GM19397 (cell line): ENCODE data around the gene APOBEC3H.

Experiments
- ATAC-seq: cut with Tn5 transposase; IDR thresholded peaks from one replicate; pipeline ENCODE4 v1.9.1; 2021; ENCODE audit warnings: mild to moderate bottlenecking, moderate library complexity; ENCODE audit not compliant: unreplicated experiment

The APOBEC3H gene

GRCh38 chr22:39133871-39134270 lies 36.8 kb downstream of the APOBEC3H start:
- ATAC-seq = no peak

GRCh38 chr22:39134366-39135091 lies 37.5 kb downstream of the APOBEC3H start:
- no peak for ATAC-seq

- ATAC-seq = no peak
These were observed 38.2 kb downstream of the APOBEC3H start for GRCh38 chr22:39135092-39135896.

- no peak for ATAC-seq
These were observed 39.3 kb downstream of the APOBEC3H start for GRCh38 chr22:39136317-39136716.

DNA sequence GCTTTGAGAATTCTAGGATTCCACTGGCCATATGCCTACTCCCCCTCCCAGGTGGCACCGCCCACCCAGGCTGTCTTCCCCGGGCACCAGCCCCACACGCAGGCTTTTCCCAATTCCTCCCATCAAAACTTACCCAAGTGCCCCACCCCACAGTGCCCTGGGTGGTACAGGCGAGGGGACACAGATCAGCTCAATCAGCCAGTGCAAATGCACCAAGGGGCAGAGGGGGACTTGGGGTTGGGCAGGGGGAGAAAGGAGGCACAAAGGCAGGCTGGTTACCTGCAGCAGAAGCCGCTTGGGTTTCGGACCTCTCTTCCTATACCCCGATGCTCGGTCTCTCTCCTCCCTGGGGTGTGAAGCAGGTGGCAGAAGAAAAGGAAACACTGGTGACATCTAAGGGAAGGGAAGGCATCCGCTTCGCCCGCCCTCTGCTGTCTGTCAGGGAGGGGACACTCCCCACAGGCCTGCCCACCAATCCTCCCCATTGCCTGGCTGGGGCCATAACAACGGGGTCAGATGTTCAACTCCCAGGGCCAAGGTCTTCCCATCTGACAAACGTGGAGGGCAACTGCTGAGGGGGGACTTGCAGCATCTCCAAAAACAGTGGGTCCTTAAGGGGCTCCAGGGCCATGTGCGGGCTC lies 41.4 kb downstream of the APOBEC3H start:
- ATAC-seq = no peak

DNA sequence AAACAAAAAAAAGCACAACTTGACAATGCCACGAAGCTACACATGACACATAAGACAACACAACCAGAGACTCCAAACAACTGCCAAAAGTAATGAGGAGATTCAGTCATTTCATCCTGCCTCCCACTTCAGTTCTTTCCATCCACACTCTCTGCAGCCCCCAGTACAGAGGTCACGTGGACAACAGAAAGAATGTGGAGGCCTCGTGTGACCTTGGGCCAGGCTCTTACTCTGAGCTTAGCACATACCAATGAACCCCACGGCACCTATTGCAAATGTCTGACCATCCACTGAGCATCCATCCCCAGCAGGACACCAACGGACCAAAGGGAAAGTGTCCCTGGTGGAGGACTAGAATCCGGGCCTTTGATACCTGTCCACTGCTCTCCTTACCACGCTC lies 42.9 kb downstream of the APOBEC3H start:
- no peak for ATAC-seq

- no peak for ATAC-seq
These were observed 45.1 kb downstream of the APOBEC3H start for GRCh38 chr22:39142088-39142680.

GRCh38 chr22:39144101-39144767 lies 47.2 kb downstream of the APOBEC3H start:
- no peak for ATAC-seq

GRCh38 chr22:39146256-39147101 lies 49.4 kb downstream of the APOBEC3H start:
- no peak for ATAC-seq

DNA sequence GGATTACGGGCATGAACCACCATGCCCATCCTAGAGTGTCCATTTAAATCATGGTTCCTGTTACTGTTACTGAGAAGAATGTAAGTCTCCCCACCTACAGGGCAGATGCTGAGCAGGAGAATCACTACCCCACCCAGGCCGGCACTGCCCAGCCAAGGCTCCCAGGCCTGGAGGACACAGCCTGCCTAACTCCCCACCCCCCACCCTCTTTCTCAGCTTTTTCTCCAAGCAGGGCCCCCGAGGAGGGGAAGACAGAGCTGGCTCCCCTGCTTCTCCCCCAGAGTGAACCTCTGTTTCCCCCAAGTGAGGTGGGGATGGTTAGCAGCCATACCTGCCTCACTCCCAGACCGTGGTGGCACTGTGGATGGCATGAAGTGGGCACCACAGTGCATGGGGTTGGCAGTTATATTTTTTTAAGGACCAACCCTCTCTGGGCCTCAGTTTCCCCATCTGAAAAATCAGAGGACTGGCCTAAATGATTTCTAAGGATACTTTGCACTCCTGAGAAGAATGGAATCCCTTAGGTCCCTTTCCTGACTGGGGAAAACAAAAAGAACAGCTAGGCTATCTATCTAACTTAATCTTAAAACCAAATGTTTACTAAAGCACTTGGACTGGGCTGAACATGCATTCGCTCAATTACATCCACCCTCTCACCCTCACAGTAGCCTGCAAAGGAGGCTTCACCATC lies 50.4 kb downstream of the APOBEC3H start:
- ATAC-seq = no peak

DNA sequence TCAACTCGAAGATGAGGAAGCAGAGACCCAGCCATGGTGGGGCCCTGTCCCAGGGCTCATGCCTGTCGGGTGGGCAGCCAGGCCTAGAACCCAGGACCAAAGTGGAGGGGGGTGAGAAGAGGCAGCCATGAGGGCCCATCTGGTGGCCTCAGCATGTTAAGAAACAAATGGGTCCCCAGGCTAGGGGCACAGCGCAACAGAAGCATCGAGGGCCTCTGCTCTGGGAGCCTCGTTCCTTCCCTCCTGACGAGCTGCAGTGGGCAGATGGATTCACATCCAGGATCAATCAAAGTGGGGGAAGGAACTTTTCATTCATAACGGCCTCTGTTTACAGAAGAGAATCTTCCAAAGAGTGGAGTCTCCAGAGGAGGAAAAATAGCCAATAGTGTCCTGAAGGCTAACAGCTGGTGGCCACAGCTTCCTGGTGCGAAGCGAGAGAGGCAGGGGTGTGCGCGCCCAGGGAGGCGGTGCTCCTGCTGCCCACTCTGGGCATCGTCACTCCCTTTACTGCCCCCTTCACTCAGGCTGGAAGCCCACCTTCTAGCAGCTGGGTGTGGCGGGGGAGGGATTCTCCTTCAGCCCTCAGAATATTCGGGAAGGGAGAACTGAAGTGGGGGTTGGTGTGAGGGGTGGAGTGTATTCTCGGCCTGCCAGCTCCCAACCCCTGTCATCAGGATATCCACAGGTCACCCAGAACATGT lies 51.1 kb downstream of the APOBEC3H start:
- no peak for ATAC-seq

- no peak for ATAC-seq
These were observed 51.9 kb downstream of the APOBEC3H start for GRCh38 chr22:39148727-39149535.

DNA sequence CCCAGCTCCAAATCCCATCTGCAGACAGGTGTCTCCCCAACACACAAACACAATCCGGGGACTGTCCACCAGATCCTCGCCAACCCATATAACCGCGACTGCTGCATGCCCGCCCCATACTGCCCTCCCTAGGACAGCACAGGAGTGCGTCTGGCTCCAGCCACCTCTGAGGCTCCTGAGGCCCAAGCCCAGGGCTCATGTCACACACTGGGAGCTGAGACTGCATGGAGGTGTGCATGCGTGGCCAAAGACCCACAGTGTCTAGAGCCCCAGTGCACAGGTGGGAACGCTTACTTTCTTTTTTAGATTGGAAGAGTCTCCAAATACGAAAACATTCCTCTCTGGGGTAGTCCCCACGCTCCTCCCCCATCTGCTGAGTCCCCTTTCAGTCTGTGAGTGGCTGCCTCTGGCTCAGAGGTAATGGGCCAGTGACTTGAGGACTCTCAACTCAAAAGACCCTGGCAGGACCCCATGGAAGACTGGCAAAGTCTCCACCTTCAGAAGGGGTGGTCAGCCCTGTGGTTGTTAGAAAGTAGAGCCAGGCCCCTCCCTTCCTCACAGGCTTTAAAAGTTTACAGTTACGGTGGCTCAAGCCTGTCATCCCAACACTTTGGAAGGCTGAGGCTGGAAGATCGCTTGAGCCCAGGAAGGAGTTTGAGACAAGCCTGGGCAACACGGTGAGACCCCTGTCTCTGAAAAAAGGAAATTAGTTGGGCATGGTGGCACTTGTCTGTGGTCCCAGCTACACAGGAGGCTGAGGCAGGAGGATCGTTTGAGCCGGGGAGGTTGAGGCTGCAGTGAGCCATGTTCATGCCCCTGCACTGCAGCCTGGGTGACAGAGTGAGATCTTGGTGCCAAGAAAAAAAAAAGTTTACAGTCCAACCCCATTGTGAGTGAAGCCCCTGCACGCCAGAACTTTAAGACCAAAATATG lies 53.1 kb downstream of the APOBEC3H start:
- ATAC-seq = no peak

- ATAC-seq = no peak
These were observed 53.8 kb downstream of the APOBEC3H start for GRCh38 chr22:39150848-39151215.

DNA sequence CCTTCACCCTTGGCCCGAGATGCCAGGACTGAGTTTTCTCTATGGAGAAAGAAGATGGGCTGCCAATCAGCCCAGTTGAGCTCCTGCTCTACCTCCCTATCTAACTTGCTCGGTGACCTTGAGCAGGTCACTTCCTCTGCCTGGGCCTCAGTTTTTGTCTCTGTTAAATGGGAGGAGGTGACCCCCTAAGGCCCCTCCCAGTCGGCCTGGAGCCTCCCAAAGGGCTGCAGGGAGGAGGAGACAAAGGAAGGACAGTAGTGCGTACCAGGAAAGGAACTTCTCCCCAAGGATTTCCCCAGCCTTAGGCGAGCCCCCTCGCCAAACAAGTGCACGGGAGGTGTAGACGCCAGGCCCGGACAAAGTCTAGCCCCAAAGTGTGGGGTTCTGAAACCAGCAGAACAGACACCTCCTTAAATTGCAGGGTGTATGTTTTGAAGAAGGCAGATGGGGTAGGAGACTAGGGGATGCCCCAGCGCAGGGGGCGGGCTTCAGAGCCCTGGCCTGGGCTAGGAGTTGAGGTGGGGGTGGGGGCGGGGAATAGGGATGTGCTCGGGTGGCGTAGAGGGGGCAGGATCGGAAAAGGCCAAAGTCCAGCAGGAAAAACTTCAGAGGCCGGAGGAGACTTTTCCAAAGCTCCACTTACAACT lies 54.4 kb downstream of the APOBEC3H start:
- no peak for ATAC-seq

GRCh38 chr22:39152024-39152510 lies 55.0 kb downstream of the APOBEC3H start:
- ATAC-seq = no peak
